NCI-H524 treated with DMSO at 0.1 percent for 48 hours (cell line): ENCODE results near the gene NR6A1.

Experiments used
- DNase-seq: peaks from one replicate; lab custom pipeline; 2025; lab: John Stamatoyannopoulos, UW

Gene NR6A1

GRCh38 chr9:124504530-124505005 lies 266.5 kb downstream of the NR6A1 start:
- DNase-seq, result no peak

DNA sequence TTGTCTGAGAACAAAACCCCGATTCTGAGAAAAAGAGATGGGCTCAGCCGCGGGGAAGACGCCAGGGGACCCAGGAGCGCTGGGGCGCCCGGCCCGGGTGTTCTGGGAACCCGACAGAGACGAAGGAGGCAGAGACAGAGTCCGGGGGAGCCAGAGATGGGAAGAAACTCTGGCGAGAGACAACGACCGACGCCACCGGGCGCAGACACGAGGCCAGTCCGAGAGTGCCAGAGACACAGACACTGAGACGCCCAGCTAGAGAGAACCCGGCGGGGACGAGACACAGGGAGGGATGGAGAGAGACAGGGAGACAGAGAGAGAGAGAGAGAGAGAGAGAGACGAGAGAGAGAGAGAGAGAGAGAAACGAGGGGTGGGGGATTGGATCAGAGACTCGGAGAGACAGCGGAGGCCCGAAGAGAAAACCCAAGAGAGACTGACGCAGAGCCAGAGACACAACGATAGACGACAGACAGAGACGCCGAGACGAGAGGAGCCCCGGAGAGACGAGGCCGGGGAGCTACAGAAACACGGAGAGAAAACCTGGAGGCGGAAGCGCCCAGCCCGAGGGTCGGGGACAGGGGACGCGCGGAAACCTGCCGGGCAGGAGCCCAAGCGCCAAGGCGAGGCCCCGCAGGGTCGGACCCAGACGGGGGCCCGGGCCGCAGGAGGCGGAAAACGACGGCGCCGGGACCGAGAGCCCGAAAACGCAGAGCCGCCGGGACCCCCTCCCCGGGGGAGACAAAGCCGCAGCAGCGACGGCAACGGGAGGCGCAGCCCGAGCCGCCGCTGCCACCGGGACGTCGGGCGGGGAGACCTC lies 267.2 kb downstream of the NR6A1 start:
- DNase-seq, result no peak

- no peak for DNase-seq
Measured at GRCh38 chr9:124502711-124503702, 268.1 kb downstream of the NR6A1 start.

GRCh38 chr9:124501771-124502320 lies 269.3 kb downstream of the NR6A1 start:
- no peak for DNase-seq

DNA sequence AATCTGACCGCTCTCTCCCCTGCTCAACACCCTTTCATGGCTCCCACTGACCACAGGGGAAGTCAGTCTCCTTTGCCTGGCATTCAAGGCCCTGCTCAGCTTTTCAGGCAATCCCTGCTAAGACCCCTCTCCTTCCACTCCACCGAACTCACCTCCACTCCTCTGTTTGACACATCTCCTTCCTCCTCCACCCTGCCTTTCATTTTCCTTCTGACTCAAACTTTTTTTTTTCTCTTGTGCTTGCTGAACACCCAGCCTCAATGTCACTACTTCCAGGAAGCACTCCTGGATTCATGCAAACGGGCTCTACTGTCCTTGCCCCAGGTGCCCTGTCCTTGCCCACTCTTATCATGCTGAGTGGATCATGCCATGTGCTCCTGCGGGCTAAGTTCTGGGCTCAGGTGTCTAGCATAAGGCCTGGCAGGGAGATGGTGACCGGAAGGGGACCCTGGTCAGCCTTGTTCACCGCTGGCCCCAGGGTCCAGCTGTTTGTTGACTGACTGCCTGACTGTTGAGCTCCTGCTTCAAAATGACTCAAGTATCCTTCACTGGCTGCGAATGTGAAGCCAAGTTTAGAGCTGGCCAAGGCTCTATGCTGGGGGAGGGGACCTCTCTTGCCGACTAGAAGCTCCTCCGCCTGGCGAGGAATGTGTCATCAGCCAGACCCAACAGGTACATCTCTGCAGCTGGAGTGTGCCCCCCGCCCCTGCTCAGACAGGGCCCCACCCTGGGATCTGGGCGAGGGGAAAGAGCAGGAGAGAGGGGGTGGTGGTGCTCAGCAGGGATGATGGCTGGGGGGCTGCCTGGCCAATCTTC lies 270.1 kb downstream of the NR6A1 start:
- no peak for DNase-seq

DNA sequence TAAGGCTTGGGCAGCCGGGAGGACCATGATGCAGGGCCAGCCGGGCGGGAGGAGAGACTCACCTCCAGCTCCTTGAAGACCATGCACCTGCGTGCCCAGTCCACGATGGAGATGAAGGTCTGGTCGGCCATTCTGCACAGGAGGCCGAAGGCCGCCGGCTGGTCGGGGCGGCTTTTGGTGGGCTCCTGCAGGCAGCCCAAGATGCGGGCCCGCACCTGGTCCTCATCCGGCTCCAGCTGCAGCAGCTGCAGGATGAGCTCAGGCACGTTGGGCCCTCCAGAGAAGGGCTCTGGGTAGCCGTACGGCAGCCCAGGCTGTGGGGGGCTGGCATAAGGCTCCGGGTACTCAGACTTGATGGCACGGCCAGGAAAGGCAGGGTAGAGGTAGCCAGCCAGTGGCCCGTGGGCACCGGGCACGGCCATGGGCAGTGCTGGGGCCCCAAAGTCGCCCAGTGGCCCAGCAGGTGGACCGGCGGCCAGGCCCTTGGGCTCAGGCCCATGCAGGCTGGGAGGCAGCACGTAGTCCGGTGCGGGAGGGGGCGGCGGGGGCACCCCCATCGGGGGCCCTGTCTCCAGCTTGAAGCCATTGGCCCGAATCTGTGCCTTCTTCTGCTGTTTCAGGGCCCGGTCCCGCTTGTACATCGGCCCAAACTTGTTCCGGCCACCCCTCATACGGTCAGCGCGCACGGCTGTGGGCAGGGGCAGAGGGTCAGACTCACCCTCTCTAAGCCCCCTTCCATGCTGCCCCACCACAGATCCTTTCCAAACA lies 270.9 kb downstream of the NR6A1 start:
- DNase-seq, result no peak

GRCh38 chr9:124499216-124499615 lies 271.9 kb downstream of the NR6A1 start:
- no peak for DNase-seq

DNA sequence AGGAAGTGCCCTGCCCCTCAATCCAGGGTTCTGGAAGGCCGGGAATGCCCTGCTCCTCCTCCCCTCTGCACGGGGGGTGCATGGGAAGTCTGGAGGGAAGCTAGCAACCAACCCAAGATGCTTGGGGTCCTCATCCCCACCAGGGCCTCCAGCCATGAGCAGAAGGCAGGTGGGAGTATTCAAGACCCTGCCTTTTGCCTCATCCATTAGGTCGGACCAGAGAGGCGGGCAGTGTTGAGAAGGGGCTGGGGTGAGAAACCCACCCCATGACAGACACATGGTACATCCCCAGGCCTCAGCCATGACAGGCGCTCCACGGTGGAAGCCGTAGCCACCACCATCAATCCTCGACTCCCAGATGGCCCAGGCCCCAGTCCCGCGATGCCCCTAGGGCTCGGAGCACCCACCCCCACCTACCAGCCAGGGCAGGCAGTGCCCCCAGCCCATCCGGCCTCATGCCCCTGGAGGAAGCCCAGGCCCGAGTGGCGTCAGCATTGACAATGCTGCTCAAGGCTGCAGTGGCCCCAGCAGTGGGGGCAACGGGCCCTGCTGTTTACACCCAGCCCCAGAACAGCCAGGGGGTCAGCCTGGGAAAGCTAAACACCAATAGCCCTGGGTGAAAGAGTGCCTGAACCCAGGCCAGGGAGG lies 272.5 kb downstream of the NR6A1 start:
- no peak for DNase-seq

DNA sequence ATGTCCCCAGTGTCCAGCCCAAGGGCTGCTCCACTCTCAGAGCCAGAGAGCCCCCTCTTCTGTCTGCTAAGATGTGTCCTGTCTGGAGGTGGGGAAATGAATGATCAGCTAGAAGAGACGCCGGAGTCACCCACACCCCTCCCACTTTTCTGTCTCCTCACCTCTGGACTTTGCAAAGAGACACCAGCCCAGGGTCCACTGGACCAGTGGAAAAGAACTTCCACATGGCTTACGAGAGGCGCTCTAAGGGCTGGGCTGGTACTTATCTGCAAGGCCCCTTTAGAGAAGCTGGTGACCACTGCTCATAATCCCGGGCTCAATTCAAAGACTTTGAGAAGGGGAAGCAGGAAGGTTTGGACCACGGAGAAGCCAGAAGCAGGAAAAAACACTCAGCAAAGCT lies 273.1 kb downstream of the NR6A1 start:
- DNase-seq, result no peak

- no peak for DNase-seq
Measured at GRCh38 chr9:124497441-124497840, 273.7 kb downstream of the NR6A1 start.

- no peak for DNase-seq
Measured at GRCh38 chr9:124496463-124496862, 274.6 kb downstream of the NR6A1 start.

- DNase-seq, result no peak
Measured at GRCh38 chr9:124496075-124496449, 275.0 kb downstream of the NR6A1 start.

DNA sequence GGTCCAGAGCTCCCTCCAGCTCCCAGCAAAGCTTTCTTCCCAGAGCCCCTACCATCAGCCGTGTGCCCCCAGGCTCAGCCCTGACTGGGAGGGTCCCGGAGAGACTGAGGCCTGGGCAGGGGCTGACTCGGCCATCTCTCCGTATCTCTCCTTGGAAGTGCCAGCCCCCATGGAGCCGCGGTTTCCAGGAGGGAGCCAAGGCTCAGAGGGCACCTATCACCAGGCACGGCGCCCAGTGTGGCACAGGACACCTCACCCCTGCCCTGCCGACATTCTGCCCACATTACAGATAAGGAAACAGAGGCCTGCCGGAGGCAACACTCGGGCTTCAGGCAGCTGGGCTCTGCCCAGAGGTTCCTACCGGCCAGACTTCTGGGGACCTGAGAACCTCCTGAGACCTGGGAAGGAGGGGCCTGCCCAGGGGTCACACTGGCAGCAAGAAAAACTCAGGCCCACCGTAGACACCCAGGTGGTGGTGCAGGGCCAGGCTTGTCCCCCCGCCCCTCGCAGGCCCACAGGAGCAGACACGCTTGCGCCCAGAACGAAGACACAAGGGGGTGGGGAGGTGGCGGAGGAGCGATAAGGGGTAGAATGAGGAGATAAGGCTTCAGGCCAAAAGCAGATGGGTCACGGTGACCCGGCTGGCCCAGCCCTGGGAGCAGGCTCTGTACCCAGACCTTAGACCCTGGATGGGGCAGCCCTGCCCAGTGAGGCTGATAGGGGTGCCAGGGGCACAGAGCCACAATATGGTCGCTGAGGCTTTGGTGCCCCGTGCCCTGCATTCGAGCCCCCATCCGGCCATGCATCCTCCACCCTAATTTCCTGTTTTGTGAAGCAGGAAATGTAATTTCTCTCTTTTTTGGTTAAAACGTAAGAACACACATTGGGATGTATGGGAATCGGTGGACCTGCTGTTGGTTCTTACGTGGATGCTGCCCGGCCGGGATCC lies 275.7 kb downstream of the NR6A1 start:
- DNase-seq, result no peak

DNA sequence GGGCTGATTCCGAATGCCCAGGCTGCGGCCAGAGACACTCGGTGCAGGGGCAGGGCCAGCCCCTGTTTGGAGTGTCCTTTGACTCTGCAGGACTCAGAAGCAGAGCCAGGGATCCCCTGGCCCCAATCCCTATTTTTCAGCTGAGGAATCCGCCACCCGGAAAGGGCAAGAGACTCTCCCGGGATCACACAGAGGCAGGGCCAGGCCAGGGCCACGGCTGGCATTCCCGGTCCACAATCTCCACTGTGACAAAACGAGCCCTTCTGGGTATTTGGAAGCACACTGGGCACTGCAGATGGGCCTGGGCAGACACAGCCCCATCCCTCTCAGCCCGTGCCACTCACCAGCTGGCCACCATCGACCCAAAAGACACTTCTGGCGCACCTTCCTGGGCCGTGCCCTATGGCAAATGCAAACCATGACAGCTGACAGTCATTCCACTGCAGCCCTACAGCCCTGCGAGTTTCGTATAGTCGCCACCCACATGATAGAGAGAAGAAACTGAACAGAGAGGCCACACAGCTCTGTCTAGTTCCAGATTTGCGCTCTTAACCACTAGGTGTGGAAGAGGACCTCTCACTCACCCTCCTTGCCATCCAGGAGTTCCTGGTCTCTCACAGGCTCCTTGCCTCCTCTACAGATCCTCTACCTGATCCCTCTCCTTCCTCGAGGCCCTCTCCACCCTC lies 277.2 kb downstream of the NR6A1 start:
- no peak for DNase-seq

- no peak for DNase-seq
Measured at GRCh38 chr9:124493218-124493617, 277.9 kb downstream of the NR6A1 start.

- no peak for DNase-seq
Measured at GRCh38 chr9:124492818-124493217, 278.3 kb downstream of the NR6A1 start.

DNA sequence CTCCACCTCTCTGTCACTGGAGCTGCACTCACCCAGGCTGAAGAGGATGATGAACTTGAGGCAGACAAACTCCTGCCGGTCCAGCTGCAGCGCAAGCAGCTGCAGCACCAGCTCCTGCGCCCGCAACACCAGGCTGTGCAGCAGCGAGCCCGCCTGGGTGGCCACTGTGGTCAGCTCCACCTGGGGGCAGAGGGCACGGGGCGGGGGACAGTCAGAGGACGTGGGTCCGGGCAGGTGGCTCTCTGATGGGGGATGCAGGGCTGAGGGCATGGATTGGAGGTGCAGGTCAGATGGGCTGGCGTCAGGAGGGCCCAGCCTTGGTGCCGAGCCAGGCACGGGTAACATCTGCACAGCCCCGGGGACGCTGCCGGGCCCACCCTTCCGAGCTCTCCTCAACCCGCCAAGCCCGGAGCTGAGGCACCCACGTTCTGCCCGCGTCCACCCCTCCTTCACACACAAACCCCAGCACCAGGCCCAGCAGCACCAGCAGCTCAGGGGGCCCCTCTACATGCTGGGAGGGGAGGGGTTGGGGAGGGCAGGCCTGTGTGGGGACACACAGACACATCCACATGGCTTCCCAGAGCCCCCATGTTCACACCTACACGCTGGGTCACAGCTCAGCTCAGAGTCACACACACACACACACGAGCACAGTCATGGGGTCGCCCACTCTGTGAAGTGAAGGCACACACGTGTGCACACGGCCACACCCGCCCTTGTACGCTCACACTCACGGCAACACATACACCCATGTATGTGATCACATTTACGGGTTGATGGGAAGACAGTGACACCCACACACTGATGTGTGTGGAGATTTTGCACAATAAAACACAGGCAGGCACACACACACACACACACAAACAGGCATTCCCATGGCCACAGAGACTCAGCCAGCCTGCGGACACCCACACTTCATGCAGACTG lies 279.8 kb downstream of the NR6A1 start:
- no peak for DNase-seq
